ENCODE results near the gene FAM174C. TPM values are rescaled to one million over a fixed set of nuclear protein-coding genes. Genes with fewer than 3 reads are reported as not detected.

FAM174C gene
- total and polyA plus RNA-seq, 2 of the 8 experiments (the other 6 are each of a cell fraction or from before 2014, with no cell fraction given), result 44.5 to 125 TPM

DNA sequence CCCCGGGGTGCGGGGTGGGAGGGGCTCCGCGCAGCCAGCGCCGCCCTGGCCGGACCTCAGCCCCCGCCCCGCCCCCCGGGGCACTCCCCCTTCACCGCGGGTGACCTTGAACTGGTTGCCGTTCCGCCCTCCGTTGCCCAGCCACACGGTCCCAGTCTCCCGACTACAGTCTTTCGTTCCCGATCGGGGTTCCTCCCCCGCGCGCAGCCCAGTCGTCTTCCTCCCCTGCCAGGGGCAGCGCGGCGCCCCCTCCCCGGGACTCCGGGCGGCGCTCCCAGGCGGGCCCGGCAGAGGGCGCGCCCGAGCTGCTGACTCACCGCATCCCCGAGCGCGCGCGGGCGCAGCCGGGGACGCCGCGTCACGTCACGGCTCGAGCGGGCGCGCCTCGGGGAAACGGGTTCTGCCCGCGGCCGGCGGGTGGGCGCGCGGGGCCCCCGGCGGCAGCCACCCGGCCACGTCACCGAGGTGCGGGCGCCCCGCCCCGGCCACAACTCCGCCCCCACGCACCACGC, 26.5 kb upstream of the FAM174C start:
- H2BK12ac ChIP-seq (ENCODE audit: low read depth, low read length), result no peak overlapping the region
- H3K79me2 ChIP-seq (ENCODE audit: control insufficient read depth in 1 of 2, insufficient read depth in 2 of 2, low read length in 2 of 2), result peaks cover 9 to 34% of the 10 kb centered on the region in 2 experiments
- H3K9ac ChIP-seq (replicated peaks in 1 of 4; ENCODE audit: extremely low read depth in 1 of 4, low read depth in 3 of 4, low read length in 3 of 4), result peak overlapping the region; percentile 35 to 89 (median 82); a peak in 6 of 7 replicates
- H2AFZ ChIP-seq (ENCODE audit: low read length), result no peak overlapping the region
- peak overlapping the region; percentile 94 for H3K27ac ChIP-seq (ENCODE audit: low read depth, low read length)
- H3K18ac ChIP-seq (ENCODE audit: extremely low read depth, low read length), result no peak overlapping the region; the same call in 1 of the 2 replicates
- peak overlapping the region; percentile 86 for H3K56ac ChIP-seq (replicated peaks; ENCODE audit: insufficient read length, low read depth, low read length)
- POLR2A ChIA-PET (ENCODE audit: partially characterized antibody), result interaction anchor here (0.7 to 14.3 kb wide), 7 partner anchors 11 to 222 kb away, joined by 3 to 456 read pairs (median 4); partner anchors contain the start of genes CBARP, CIRBP, CNN2 and FAM174C
- H4K8ac ChIP-seq (ENCODE audit: extremely low read depth, insufficient read depth, low read length), result peak overlapping the region; percentile 98; the same call in 1 of the 2 replicates
- peak in 1 of 2 experiments; percentile 95 for DNase-seq (ENCODE audit: low read depth in 1 of 2, low spot score in 2 of 2)
- peaks cover 0 to 29% (median 13%) of the 10 kb centered on the region in 4 experiments; a peak in 6 of 7 replicates for H3K4me1 ChIP-seq (replicated peaks in 1 of 4; ENCODE audit: control insufficient read depth in 3 of 4, insufficient read depth in 4 of 4, low read length in 3 of 4)
- H3K14ac ChIP-seq (ENCODE audit: insufficient read length), result peak overlapping the region; percentile 90
- no peak overlapping the region for H2BK120ac ChIP-seq (replicated peaks; ENCODE audit: low read depth, low read length)
- peak overlapping the region; percentile 81 for H4K91ac ChIP-seq (replicated peaks; ENCODE audit: insufficient read length, low read length)
- H3K4me2 ChIP-seq (ENCODE audit: insufficient read depth in 1 of 2, low read depth in 2 of 2, low read length in 2 of 2), result peak overlapping the region; percentile 42 to 79
- peak overlapping the region; percentile 63 to 95 (median 68) for H3K4me3 ChIP-seq (ENCODE audit: extremely low read depth in 1 of 4, insufficient read depth in 2 of 4, low read depth in 3 of 4, low read length in 4 of 4)
- CTCF ChIA-PET (ENCODE audit: partially characterized antibody), result no interaction called here
- H2BK20ac ChIP-seq (ENCODE audit: low read length), result no peak overlapping the region
- H2AK5ac ChIP-seq (ENCODE audit: low read depth, low read length), result no peak overlapping the region
- H3K23me2 ChIP-seq (ENCODE audit: low read depth, low read length), result peaks cover 2% of the 10 kb centered on the region; the same call in 1 of the 2 replicates
- 0 out of 2 replicates have a peak, but pooled peaks cover 4% of the 10 kb centered on the region for H3K79me1 ChIP-seq (ENCODE audit: low read depth, low read length)
- H3K4ac ChIP-seq (replicated peaks; ENCODE audit: insufficient read length, low read depth, low read length), result no peak overlapping the region
- no peak overlapping the region for H2BK15ac ChIP-seq (ENCODE audit: low read length)
- H3K27me3 ChIP-seq (replicated peaks in 1 of 4; ENCODE audit: control insufficient read depth in 3 of 4, extremely low read depth in 1 of 4, insufficient read depth in 3 of 4, low read length in 3 of 4), result no peaks in the 10 kb centered on the region
- no peaks in the 10 kb centered on the region for H3K9me3 ChIP-seq (ENCODE audit: insufficient read depth in 2 of 2, low read depth in 1 of 2, low read length in 1 of 2)
- peaks cover 7 to 12% of the 10 kb centered on the region in 2 experiments for H4K20me1 ChIP-seq (replicated peaks in 1 of 2; ENCODE audit: control insufficient read depth in 1 of 2, insufficient read depth in 2 of 2, low read length in 2 of 2)
- FAIRE-seq, result no peak
- H3K36me3 ChIP-seq (ENCODE audit: control insufficient read depth in 2 of 4, insufficient read depth in 4 of 4, low read length in 3 of 4), result peaks cover 4 to 29% (median 17%) of the 10 kb centered on the region in 4 experiments; a peak in 5 of 8 replicates
- H4K5ac ChIP-seq (ENCODE audit: insufficient read length, low read depth, low read length), result peak overlapping the region; percentile 80
- H3K23ac ChIP-seq (ENCODE audit: insufficient read length), result no peak overlapping the region
- 0% methylated on average over 21 of the region's 74 CpGs; no CpG with 5 or more reads in 1 of the 2 experiments for WGBS, 2 experiments (ENCODE audit: extremely low coverage in 1 of 2, insufficient coverage in 1 of 2, insufficient read length in 1 of 2, insufficient replicate concordance in 2 of 2, low coverage in 1 of 2, low lambda C conversion rate in 2 of 2, missing lambda C conversion rate in 1 of 2)
- peak overlapping the region; percentile 93 for H2BK5ac ChIP-seq (ENCODE audit: low read depth, low read length)
- TF ChIP-seq SP1 (IDR thresholded peaks at IDR 0.05; ENCODE audit: low read depth, low read length) (no peak), BCL11A (IDR thresholded peaks at IDR 0.05; ENCODE audit: low read depth in 2 of 2, low read length in 2 of 2) (no peak), RBBP5 (IDR thresholded peaks at IDR 0.05; ENCODE audit: borderline replicate concordance, low read depth, low read length) (no peak; the same call in 1 of the 2 replicates), TBP (IDR thresholded peaks at IDR 0.05; ENCODE audit: low read depth, low read length) (no peak), SIN3A (conservative IDR thresholded peaks at IDR 0.05 in 1 of 2, IDR thresholded peaks at IDR 0.05 in 1 of 2; ENCODE audit: low read depth in 1 of 2, low read length in 2 of 2) (no peak; a peak in 1 of 4 replicates), CTBP2 (IDR thresholded peaks at IDR 0.05; ENCODE audit: borderline replicate concordance, insufficient read depth, insufficient read length, low read length) (no peak), JUND (IDR thresholded peaks at IDR 0.05; ENCODE audit: low read length) (peak; percentile 81), RAD21 (IDR thresholded peaks at IDR 0.05 in 1 of 2, conservative IDR thresholded peaks at IDR 0.05 in 1 of 2; ENCODE audit: low read depth in 2 of 2, low read length in 2 of 2) (peak in 1 of 2 experiments; percentile 37; a peak in 1 of 4 replicates), FOSL1 (IDR thresholded peaks at IDR 0.05; ENCODE audit: insufficient read depth, low read depth, low read length) (no peak)
- TF ChIP-seq, protein P1, sequence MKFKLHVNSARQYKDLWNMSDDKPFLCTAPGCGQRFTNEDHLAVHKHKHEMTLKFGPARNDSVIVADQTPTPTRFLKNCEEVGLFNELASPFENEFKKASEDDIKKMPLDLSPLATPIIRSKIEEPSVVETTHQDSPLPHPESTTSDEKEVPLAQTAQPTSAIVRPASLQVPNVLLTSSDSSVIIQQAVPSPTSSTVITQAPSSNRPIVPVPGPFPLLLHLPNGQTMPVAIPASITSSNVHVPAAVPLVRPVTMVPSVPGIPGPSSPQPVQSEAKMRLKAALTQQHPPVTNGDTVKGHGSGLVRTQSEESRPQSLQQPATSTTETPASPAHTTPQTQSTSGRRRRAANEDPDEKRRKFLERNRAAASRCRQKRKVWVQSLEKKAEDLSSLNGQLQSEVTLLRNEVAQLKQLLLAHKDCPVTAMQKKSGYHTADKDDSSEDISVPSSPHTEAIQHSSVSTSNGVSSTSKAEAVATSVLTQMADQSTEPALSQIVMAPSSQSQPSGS (IDR thresholded peaks at IDR 0.05; ENCODE audit: low read length), result no peak

Data from H1 (cell line).